Activated CD4-positive, alpha-beta T cell treated with anti-CD3 and anti-CD28 coated beads for 48 hours (primary cell): ENCODE measurements around the gene PLEKHO1.
"Not testable (repeated sequence)": the region's sequence is repeated elsewhere in the genome, so short reads cannot be mapped to it uniquely, and the experiment has no call there.

Source experiments
- DNase-seq: peaks from one replicate; pipeline ENCODE4 v3.0.0-alpha.2; 2020

PLEKHO1 gene

DNA sequence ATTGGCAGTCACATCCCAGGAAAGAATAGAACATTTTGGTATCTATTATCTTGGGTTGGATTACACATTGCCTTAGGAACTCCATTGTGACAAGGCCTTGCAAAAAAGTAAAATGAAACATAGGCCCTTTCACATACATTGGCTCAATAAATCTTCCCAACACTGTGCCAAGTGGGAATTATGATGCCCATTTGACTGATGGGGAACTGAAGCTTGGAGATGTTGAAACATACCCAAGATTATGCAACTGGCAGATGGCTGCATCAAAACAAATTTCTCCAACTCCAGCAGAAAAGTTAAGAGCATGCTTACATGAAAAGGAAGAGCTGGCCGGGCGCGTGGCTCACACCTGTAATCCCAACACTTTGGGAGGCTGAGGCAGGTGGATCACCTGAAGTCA lies 26.9 kb downstream of the PLEKHO1 start:
- DNase-seq, result no peak

DNA sequence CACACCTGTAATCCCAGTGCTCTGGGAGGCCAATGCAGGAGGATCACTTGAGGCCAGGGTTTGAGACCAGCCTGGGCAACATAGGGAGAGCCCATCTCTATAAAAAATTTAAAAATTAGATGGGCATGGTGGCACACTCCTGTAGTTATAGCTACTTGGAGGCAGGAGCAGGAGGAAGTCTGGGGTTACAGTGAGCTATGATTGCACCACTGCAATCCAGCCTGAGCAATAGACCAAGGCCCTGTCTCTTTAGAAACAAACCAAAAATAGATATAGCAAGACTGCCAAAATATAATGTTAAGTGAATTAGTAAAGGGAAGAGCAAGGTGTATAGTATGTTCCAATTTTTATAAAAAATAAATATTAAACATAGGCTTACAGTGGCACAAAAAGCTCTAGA lies 28.8 kb downstream of the PLEKHO1 start:
- DNase-seq, result no peak

DNA sequence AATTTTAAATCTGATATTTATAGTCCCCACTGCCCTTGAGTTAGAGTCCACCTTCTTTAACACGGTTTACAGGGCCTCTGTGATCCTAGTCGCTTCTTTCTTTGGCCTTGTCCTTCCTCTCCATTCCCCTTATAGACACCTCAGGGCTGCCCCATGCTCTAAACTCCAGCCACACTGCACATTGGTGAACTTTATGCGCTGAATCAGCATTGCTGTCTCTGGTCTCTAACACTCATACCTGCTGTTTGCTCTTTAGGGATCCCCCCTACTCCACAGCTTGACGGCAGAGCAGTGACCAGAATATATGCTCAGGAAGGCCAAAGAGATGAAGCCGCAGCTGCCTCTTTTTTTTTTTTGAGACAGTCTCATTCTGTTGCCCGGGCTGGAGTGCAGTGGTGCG lies 30.2 kb downstream of the PLEKHO1 start:
- no peak for DNase-seq

DNA sequence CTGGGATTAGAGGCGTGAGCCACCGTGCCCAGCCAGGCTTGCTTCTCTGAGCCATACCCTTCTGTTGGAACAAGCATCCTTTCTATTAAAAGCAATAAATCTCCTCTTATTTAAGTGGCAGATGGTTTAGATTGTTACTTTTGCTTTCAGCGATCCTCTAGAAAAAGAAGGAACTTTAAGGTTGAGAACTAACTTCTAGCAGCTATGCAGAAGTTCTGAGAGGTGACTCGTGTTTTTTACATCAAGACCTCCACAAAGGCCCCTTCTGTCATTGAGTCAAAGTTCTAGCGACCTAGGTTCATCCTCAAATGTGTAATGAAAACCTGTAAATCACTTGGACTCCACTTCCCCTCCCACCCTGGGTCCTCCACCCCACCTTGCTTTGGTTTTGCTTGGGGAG lies 30.8 kb downstream of the PLEKHO1 start:
- DNase-seq, result no peak

DNA sequence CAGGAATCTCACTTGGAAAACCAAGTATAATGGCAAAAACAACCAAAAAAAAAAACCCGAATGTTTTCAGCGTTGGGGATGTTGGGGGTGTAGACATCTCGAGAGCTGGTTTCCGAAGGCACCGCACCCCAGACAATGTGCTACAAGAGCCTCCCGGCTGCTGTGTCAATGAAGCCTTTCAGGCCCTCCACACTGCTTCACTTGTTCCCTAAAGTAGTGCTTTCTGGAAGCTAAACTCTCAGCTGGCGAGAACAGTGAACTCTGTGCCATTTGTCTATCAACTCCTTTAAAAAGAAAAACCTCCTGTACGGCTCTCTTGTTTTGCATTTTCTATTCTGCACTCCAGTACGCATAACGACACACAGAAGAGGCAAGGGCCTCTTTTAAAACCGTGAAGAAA lies 32.5 kb downstream of the PLEKHO1 start:
- no peak for DNase-seq

GRCh38 chr1:150183061-150183460 lies 33.3 kb downstream of the PLEKHO1 start:
- no peak for DNase-seq

- no peak for DNase-seq
These were observed 35.8 kb downstream of the PLEKHO1 start for GRCh38 chr1:150185481-150185880.

GRCh38 chr1:150186438-150186788 lies 36.7 kb downstream of the PLEKHO1 start:
- not testable (repeated sequence) for DNase-seq

GRCh38 chr1:150186789-150187559 lies 37.3 kb downstream of the PLEKHO1 start:
- DNase-seq, result peak; percentile 18

GRCh38 chr1:150187560-150187931 lies 37.8 kb downstream of the PLEKHO1 start:
- no peak for DNase-seq

DNA sequence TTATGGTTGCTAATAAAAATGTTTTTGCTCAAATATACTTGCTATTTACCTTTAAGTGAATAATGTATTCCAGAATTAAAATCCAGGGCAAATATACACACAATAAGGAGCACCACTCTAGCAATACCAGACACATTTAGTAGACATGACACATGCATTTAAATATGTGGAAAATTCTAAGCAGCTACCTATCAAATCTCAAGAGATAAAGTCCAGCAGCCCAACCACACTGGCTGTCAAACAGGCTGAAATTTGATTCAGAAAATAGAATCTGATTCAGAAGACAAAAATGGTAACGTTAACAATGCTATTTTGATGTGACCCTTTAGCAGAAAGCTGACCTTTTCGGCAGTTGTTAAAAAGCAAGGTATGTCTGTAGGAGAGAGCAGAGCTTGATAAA lies 42.3 kb downstream of the PLEKHO1 start:
- no peak for DNase-seq

DNA sequence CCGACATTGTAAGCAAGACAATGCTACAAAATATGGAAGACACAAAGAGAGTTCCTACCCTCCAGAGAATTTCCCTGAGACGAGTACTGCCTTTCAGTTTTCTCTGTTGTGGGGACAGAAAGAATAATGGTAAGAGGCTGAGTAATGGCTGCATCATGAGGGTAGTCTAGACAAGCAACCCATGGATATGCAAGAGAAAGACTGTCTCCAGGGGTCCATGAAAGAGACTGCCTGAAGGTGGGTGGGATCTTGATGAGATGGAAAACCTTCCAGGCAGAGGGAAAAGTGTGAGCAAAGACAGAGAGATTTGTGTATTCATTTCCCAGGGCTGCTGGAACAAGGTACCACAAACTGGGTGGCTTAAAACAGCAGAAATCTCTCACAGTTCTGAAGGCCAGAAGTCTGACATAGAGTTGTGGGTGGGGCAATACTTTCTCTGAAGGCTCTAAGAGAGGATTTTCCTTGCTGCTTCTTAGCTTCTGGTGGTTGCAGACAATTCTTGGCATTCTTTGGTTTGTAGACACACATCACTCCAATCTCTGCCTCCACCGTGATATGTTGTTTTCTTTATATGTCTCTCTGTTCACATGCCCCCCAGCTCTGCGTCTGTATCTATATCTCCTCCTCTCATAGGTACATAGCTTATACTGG lies 44.8 kb downstream of the PLEKHO1 start:
- no peak for DNase-seq

- no peak for DNase-seq
These were observed 46.7 kb downstream of the PLEKHO1 start for GRCh38 chr1:150196417-150196816.

DNA sequence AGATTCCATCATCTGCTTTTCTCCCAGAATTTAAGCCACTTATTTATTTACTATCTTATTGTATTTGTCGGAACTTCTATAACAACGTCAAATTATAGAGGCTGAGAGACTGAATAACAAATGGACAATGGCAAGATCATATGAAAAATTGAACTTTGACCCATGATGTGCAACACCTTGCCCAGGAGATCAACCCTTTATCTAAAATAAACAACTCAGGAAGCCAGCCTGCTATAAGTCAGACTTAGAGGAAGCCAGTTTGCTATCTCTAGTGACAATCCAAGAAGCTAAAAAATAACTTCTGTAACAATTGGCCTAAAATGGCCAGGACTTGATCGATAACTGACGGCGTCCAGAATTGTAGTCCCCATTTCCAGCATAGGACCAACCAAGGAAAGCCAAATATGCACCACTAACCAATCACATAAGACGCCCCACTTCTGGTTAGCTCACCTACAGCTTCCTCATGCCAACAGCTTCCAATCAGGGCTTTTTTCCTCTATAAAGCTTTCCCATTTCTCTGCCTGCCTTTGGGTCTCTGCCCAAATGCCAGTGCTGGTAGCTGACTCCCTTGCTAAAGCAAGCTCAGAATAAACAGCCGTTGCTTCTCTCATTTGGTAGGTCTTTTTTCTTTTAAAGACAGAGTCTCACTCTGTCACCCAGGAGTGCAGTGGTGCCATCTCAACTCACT lies 57.7 kb downstream of the PLEKHO1 start:
- DNase-seq, result no peak

DNA sequence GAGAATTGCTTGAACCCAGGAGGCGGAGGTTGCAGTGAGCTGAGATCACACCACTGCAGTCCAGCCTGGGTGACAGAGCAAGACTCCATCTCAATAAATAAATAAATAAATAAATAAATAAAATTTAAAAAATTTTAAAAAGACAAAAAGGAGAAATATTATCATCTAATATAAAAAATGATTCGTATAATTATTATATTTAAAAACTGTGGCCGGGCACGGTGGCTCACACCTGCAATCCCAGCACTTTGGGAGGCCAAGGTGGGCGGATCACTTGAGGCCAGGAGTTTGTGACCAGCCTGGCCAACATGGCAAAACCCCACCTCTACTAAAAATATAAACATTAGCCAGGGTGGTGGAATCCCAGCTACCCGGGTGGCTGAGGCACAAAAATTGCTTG lies 58.7 kb downstream of the PLEKHO1 start:
- not testable (repeated sequence) for DNase-seq
